GM18868 (cell line): ENCODE measurements around the gene OR2G2.

Experiments used
- ATAC-seq: cut with Tn5 transposase; IDR thresholded peaks from one replicate; pipeline ENCODE4 v1.9.1; 2021; ENCODE audit warnings: mild to moderate bottlenecking, moderate library complexity; ENCODE audit not compliant: unreplicated experiment

The OR2G2 gene, protein sequence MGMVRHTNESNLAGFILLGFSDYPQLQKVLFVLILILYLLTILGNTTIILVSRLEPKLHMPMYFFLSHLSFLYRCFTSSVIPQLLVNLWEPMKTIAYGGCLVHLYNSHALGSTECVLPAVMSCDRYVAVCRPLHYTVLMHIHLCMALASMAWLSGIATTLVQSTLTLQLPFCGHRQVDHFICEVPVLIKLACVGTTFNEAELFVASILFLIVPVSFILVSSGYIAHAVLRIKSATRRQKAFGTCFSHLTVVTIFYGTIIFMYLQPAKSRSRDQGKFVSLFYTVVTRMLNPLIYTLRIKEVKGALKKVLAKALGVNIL

DNA sequence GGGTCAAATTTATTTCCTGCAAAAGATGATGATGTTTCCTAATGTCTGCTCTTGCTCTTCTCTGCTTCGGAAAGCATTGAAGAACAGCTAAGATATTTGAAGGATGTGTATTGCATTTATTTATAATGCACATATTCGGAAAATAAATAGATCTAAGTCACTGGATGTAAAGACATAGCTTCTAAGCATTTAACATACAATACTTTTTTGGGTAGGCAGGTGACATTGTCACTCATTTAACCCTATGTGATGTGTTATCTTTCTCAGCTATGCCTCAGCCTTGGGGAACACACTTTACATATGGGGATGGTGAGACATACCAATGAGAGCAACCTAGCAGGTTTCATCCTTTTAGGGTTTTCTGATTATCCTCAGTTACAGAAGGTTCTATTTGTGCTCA, at the start of gene OR2G2:
TSS of gene OR2G2 (plus strand) at position 301 of the 400 bp plus-strand sequence. CDS start at position 301, 0 bp downstream.
- no peak for ATAC-seq

DNA sequence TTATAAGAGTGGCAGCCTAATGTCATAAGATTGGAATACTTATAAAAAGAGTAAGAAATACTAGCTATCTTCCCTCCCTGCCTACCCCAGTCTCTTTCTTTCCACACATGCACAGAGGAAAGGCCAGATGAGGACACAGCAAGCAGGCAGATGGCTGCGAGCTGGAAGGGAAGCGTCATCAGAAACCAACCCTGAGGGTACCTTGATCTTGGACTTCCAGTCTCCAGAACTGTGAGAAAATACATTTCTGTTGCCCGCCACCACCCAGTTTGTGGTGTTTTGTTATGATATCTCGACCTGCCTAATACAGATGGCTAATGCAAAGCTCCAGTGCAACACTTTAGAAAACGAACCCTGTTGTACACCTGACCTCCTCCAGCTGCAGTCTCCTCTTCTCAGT, 49.6 kb upstream of the OR2G2 start:
- ATAC-seq: no peak

DNA sequence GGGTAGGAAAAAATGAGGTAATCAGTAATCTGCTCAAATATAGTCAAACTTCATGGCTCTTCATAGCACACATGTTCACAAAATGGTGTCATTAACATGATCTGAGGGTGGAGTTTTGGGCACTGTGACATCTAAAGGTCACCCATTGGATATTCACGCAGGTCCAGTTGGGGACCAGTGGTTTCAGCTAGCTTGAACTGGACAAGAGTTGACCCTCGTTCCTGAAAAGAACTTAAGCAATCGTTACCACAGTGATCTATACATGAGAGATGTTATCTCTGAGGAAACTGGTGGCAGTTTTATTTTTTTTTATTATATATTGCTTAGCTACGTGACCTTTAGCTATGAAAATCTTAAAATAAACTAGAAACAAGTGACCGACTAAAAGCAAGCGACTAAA, 48.9 kb upstream of the OR2G2 start:
- ATAC-seq: no peak

DNA sequence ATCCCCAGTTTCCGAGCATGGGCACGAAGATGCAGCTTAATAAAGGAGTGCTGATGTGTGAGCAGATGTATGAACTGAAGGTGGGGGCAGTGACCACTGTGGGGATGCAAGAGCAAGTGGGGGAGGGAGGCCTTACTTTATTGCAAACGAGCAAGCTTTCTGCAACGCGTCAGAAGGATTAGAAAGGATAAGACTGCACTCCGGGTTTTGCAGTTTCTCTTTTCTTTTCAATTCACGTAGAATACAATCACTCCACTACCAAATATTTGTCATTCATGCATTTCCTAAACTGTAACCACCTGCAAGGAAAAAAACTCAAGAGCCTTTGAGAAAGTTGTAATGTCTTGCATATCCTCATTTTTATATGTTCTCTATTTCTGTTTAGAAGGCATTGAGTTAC, 47.6 kb upstream of the OR2G2 start:
- no peak for ATAC-seq

DNA sequence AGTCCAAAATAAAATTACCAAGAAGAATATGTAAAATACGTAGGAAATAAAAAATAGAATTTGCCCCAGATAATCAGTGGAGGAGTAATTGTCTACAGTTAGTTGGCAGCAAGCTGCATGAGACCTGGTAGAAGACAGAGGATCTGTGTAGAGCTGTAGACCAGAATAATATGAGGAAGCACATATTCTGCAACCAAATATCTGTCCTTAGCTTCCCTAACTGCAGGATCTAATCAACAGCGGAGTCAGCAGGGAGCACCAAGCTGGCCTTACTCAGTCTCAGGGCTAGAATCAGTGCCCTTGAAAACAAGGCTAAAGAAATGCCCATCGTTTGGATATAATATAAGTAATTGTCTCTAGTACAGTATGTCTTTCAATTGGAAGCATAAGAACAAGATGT, 45.3 kb upstream of the OR2G2 start:
- no peak for ATAC-seq

DNA sequence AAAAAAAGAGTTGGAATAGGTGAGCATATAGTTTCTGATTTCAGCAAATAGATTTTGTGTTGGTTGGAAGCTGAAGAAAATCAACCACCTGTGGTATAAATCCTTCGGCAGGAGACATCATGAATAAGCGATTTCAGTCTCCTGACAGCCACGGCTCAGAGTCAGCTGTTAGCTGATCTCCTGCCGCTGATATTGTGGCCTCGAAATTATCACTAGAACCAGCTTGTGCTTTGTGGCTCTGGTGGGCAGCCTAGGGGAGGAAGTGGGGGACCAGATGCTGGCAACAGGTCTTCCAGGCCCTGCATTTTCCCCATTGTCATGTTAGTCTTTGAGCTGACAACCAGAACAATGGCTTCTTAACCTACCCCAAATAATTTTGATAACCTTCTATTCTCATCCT, 40.1 kb upstream of the OR2G2 start:
- ATAC-seq: no peak

DNA sequence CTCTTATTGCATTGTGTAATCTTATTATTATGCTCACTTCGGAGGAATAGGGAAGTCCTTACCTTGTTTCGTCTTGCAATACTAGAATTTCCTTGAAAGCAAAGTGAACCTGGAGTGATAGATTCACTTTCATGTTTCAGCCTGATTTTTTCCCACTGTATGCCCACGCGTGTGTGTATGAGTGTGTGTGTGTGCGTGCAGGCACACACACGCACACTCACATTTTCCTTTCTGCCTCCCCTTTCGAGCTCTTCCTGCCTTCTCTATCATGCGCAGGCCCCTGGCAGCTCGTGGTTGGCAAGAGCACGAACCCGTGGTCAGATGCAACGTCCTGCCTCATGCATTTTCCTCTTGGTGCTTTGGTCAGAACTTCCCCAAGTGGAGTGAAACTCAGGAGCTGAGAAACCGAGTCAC, 39.4 kb upstream of the OR2G2 start, which contains the start of gene GCSAML:
TSS of gene GCSAML (plus strand) at position 366 of the 414 bp plus-strand sequence. CDS start 58 bp downstream, outside the sequence.
- no peak for ATAC-seq

DNA sequence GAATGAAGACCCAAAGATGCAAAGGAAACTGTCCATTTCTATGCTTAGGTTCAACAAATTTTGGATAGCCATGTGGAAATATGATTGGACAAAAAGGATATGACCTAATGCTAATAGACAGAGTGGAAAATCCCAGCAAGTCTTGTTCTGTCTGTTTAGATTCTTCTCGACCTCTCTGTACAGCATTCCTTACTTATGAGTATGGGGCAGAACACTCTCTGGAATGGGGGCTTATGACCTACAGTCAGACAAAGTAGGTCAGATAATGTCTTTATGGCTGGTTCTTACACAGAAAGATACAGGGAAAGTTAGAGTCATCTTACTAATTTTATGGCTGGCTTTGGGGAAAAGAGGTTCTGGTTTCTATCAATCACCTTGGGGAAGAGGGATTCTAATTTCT, 36.4 kb upstream of the OR2G2 start:
- no peak for ATAC-seq

DNA sequence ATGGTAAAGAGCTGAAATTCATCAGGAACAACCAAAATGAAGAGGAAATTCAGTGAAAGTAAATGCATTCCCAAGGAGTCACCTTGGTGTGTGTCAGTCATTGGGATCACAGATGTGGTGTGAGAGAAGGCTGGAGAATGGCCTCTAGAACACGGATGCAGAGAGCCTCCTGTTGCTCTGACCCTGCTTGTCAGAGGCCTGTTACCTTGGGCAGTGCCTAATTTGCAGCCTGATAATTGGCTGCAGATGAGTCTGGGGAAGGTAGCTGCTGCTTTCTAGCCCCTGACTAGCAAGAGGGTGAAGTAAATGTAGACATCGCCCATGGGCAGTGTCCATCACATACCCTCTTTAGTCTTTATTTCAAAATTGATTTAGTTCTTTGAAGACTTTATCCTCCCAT, 35.9 kb upstream of the OR2G2 start:
- no peak for ATAC-seq

DNA sequence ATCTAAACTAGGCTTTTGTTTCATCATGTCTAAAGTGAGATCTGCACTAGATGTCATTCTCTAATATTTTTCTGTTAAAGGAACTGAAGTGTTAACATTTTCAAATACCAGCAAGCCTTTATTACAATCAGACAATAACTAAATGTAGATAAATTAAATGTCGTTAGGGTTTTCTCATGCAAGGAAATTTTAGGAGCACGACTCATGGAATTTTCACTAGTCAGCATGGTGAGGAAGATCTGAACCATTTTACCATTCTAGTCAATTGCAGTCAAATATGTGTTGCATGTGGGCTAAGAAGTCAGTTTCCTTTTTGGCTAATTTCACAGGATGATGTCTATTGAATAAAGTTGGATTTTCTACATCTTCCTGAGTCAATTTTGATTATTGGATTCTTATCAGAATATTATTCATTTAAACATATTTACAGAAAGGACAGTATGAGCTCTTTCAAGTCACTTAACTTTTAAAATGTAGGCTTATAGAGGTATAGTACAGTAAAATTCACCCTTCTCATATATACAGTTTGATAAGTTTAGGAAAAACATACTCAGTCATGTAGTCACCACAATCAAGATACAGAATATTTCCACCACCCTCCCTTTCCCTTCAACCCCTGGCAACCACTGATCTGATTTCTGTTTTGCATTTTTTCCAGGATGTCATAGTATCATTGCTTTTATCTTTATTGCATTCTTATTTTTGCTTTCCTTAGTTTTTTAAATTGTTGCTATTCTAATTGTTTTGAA, 30.1 kb upstream of the OR2G2 start:
- ATAC-seq: no peak

DNA sequence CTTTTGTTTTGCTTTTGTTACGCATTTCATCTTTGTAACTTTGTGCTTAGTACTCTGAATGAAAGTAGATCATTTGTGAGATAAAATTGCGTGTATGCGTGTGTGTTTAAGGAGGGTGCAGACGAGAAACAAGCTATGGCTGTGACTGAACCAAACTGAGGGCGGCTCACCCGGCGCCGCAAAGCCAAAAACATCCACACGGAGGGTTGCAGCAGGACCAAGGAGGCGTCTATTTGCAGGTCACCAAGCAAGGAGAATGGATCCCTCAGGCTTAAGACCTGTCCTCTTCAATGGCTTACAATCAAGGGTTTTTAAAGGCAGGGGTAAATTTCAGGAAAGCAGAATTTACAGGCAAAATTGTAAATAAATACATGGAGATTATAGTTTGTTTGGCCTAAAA, 26.4 kb upstream of the OR2G2 start:
- ATAC-seq: no peak

DNA sequence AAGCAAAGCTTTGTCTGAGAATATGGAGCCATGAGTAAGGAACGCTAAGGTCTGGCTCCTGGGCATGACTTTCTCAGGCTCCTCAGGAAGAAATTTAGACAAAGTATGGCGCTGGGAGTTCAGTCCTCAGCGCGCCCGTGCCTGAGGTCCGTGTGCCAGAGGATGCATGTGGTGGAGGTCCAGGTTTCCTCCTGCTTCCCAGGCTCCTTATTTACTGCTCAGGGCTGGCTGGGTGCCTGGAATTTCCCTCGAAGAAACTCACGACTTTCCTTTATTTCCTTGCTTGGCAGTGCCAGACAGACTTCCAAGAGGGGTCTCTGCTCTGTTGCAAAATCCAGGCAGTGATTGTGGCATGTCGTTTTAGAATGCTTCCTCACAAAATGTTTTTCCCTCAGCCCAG, 26.0 kb upstream of the OR2G2 start:
- no peak for ATAC-seq

DNA sequence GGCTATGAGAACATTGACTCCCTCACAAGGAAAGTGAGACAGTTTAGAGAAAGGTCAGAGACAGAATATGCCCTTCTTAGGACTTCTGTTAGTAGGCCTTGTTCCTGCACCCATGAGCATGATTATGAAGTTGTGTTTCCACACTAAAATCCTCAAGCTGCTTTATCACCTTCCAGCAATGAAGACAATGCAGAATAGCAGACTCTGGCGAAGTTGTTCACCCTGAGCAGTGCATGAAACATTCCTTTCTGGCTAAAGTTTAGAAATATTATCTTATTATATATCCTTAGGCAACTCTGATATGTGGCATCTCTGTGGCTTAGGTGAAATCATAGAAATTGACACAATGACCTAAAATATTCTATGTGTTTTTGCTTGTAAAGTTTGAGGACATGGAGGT, 13.9 kb upstream of the OR2G2 start:
- ATAC-seq: no peak

DNA sequence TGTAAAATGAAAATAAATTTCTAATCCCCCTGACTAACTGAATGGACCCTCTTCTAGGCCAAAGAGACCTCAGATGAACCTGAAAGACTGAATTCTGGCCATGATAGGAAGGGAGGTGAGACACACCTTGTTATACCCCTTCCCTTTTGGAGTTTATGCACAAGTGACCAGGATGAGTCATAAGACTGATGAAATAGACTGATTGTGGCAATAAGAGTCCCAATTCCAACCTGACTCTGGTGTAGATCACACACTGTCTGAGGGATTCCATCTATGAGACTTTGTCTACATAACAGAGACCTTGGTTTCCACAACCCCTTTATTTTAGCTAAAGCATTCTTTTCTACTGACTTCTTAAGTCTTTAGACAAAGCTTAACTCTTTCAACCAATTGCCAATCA, 13.5 kb upstream of the OR2G2 start:
- no peak for ATAC-seq

DNA sequence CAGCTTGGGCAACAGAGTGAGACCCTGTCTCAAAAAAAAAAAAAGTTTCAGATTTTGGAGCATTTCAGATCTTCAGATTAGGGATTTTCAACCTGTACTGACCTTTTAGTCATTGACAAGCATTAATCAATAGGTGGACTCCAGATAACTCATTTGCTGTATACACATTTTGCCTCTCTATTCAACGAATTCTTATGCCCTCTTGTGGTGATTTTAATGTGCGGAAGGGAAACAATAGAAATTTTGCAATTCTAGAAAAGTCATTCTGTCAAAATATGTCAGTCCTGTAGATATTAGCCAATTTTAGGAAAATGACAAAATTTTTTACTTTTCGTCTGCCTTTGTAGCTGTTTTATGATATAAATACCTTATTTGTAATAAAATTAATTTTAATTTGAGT, 11.6 kb upstream of the OR2G2 start:
- no peak for ATAC-seq

DNA sequence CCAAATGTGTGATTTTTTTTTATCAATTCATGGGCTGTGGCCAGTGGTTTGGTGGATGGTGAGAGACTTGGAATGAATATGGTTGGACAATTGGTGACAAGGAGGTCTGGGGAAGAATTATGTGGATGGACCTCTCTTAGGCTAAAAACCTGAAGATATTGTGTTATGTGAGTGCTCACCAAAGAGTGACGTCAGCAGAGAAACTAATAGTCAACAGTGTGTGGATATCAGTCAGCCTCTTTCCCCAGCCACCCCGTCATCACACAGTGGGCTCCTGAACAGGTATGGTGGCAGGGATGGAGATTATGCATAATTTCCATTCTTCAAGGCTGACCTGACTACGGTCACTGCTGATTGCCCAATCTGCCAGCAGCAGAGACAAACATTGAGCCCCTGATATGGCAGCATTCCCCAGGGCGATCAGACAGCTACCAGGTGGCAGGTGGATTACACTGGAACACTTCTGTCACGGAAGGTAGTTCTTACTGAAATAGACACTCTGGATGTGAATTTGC, 9.2 kb upstream of the OR2G2 start:
- ATAC-seq: no peak

DNA sequence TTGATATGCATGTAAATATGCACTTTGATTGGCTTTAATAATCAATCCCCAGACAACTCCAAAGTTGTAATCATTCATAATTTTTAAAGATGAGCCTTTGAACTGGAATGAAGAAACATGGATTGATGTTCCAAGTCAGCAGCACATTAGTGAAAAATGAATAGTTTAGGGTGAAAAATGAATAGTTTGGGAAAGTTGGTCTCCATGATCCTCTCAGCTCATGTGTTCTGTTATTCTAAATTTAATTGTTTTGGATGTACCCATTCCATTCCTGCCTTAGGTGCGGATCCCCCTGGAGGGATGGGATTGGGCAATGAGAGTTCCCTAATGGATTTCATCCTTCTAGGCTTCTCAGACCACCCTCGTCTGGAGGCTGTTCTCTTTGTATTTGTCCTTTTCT, 17.1 kb downstream of the OR2G2 start, which contains the start of gene OR2G3:
TSS of gene OR2G3 (plus strand) at position 301 of the 400 bp plus-strand sequence. CDS start at position 301, 0 bp downstream.
- ATAC-seq: no peak

DNA sequence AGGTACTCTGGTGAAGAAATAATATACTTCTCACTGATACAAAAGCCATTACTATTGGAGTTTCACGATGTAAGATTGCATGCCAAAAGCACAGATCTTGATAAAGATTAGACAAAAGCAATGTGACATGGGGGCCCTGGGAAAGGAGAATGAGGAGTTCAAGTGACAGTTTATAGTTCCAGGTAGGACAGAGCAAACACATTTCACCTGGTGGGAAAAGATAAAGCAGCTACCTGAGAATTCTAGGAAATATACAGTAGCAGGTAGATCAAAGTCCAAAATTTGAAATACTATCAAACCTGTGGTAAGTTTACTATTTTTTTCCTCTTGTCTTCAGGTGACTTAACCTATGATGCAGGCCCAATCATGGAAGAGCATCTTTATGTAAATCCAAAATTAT, 25.2 kb downstream of the OR2G2 start:
- ATAC-seq: no peak

DNA sequence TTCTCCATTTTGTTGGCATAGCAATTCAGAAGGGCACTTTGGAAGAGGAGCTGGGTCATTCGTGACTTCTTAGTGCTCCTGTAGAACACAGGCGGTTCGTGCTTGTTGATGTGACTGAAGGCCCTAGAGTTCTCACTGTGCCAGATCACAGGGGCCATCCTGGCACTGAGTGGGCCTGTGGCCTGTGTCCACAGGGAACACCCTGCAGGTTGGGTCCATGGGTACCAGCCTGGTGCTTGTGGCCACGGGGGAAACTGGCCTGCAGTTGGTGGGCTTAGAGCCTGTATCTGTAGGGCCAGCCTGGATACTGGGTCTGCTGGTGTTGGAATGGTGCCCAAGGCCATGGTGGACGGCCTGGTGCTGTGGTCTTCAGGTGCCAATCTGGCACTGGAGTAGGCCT, 26.5 kb downstream of the OR2G2 start:
- no peak for ATAC-seq

DNA sequence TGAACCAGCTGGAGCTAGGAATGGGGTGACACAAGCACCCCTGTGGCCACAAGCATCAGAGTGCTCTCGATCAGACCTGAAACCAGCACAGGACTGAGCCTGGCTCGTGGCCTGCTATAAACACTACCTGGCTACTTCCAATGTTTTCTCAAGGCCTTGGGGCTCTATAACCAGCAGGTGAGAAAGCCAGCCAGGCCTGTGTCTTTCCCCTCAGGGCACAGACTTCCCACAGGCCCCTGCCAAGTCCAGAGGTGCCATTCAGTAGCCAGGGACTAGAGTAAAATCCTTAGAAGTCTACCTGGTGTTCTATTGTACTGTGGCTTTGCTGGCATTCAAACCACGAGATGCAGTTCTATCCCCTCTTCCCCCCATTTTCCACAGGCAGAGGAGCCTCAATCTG, 39.8 kb downstream of the OR2G2 start:
- ATAC-seq: no peak

DNA sequence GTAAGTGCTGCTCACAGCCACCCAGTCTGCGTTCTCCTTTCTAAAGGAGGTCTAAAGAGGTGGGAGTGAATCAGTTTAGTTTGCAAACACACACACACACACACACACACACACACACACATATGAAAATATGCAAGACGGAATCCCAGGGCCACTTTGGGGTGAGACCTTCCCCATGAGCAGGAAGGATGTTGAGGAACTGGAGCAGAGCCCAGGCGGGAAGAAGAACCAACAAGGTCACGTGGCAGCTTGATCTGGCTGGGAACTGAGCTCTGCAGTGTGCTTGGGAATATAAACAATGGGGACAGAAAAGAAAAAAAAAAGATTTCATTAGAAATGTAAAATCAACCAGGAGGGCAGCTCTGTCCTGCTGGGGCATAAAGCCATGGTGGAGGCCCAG, 49.9 kb downstream of the OR2G2 start:
- ATAC-seq: no peak

DNA sequence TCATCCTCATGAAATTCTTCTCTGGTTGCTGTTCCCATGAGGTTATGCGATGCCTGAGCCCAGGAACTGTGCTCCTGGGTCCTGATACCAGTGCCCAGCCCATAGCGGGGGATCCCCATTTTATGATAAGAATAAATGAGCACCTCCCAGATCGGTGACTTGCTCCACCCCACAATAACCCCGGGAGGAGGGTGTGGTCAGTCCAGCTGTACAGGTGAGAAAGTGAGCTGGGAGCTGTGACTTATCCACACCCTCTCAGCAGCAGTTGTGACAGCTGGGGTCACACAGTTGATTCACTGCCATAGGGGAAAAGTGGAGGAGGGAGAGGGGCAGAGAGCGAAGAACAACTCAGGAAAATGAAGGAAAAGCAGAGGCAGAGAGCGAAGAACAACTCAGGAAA, 50.6 kb downstream of the OR2G2 start:
- no peak for ATAC-seq
